IPS-18a (cell line): Measurements from ENCODE around the gene SEMA4D.

Experiments
- H3K27ac ChIP-seq: one replicate; pipeline ENCODE4 v1.5.1; 2013; ENCODE audit warnings: low read length
- H3K27me3 ChIP-seq: one replicate; pipeline ENCODE4 v1.6.1; 2013; ENCODE audit warnings: mild to moderate bottlenecking, low read length; ENCODE audit not compliant: control insufficient read depth, insufficient read depth
- H3K36me3 ChIP-seq: one replicate; pipeline ENCODE4 v1.6.1; 2013; ENCODE audit warnings: low read depth, low read length; ENCODE audit not compliant: control insufficient read depth
- H3K4me1 ChIP-seq: one replicate; pipeline ENCODE4 v1.6.1; 2013; ENCODE audit warnings: low read depth, low read length; ENCODE audit not compliant: control insufficient read depth
- H3K4me3 ChIP-seq: one replicate; pipeline ENCODE4 v1.5.1; 2013; ENCODE audit warnings: low read length
- H3K9ac ChIP-seq: one replicate; pipeline ENCODE4 v1.6.1; 2013; ENCODE audit warnings: mild to moderate bottlenecking, low read length, moderate library complexity
- H3K9me3 ChIP-seq: one replicate; pipeline ENCODE4 v1.6.1; 2013; ENCODE audit warnings: low read depth, low read length; ENCODE audit not compliant: control insufficient read depth

The SEMA4D gene

DNA sequence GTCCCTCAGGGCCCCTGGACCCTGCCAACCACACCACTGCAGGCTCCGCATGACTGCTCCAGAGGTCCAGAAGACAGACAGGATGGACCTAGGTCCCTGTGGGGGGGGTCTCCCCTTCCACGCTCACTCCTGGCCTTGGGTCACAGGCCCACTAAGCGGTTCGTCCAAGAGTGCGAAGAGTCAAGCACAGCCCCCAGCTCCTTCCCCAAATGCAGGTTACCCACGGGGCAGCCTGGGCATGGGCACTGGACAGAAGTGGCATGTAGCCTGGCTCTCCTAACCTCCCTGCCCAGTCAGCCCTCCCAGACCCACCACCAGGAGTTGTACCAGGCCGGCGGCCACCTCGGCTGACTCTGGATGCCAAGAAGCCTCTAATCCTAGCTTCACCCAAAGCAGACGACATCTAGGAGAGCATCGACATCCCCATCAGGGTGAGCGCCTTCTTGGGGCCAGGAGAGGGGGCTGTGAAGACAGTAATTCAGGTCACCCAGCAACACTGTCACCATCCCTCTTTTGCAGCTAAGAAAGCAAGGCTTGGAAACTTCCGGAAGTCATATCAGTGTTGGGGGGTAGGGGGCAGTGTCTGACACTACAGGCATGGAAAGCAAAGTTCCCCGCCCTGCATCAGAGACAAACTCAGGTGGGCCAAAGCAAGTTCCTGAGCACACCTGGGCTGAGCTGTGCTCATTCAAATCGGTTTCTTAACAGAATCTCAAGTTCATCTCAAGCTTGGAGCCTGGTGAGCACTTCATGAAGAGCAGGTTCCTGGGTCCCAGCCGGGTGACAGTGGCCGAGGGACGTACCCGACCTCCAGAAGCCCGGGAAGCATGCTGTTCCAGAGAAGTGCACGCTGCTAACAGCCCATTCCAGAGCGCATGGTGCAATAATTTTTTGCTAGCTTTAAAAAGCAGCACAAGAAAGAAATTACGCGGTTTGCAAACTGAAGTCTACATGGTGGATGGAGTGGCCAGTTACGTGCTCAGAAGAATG is 68.7 kb downstream of the SEMA4D start:
- peaks cover 15% of the 10 kb centered on the region for H3K4me1 ChIP-seq
- no peak overlapping the region for H3K27ac ChIP-seq
- no peak overlapping the region for H3K9ac ChIP-seq
- no peak overlapping the region for H3K4me3 ChIP-seq
- no peaks in the 10 kb centered on the region for H3K36me3 ChIP-seq
- H3K27me3 ChIP-seq = no peaks in the 10 kb centered on the region
- no peaks in the 10 kb centered on the region for H3K9me3 ChIP-seq

GRCh38 chr9:89428222-89428761 is 69.6 kb downstream of the SEMA4D start:
- no peaks in the 10 kb centered on the region for H3K9me3 ChIP-seq
- H3K27me3 ChIP-seq = no peaks in the 10 kb centered on the region
- H3K4me3 ChIP-seq = no peak overlapping the region
- H3K36me3 ChIP-seq = no peaks in the 10 kb centered on the region
- no peak overlapping the region for H3K9ac ChIP-seq
- H3K27ac ChIP-seq = no peak overlapping the region
- H3K4me1 ChIP-seq = peaks cover 10% of the 10 kb centered on the region

GRCh38 chr9:89427621-89428221 is 70.2 kb downstream of the SEMA4D start:
- no peak overlapping the region for H3K4me3 ChIP-seq
- no peak overlapping the region for H3K9ac ChIP-seq
- H3K9me3 ChIP-seq = no peaks in the 10 kb centered on the region
- H3K4me1 ChIP-seq = peaks cover 10% of the 10 kb centered on the region
- no peak overlapping the region for H3K27ac ChIP-seq
- no peaks in the 10 kb centered on the region for H3K36me3 ChIP-seq
- H3K27me3 ChIP-seq = no peaks in the 10 kb centered on the region

- peaks cover 10% of the 10 kb centered on the region for H3K4me1 ChIP-seq
- H3K27ac ChIP-seq = no peak overlapping the region
- no peak overlapping the region for H3K4me3 ChIP-seq
- H3K27me3 ChIP-seq = no peaks in the 10 kb centered on the region
- H3K9me3 ChIP-seq = no peaks in the 10 kb centered on the region
- H3K36me3 ChIP-seq = no peaks in the 10 kb centered on the region
- no peak overlapping the region for H3K9ac ChIP-seq
These were observed 71.4 kb downstream of the SEMA4D start for GRCh38 chr9:89426384-89426961.

- H3K9ac ChIP-seq = no peak overlapping the region
- peaks cover 10% of the 10 kb centered on the region for H3K4me1 ChIP-seq
- H3K27ac ChIP-seq = no peak overlapping the region
- no peaks in the 10 kb centered on the region for H3K36me3 ChIP-seq
- no peak overlapping the region for H3K4me3 ChIP-seq
- H3K27me3 ChIP-seq = no peaks in the 10 kb centered on the region
- no peaks in the 10 kb centered on the region for H3K9me3 ChIP-seq
These were observed 72.0 kb downstream of the SEMA4D start for GRCh38 chr9:89425921-89426383.

DNA sequence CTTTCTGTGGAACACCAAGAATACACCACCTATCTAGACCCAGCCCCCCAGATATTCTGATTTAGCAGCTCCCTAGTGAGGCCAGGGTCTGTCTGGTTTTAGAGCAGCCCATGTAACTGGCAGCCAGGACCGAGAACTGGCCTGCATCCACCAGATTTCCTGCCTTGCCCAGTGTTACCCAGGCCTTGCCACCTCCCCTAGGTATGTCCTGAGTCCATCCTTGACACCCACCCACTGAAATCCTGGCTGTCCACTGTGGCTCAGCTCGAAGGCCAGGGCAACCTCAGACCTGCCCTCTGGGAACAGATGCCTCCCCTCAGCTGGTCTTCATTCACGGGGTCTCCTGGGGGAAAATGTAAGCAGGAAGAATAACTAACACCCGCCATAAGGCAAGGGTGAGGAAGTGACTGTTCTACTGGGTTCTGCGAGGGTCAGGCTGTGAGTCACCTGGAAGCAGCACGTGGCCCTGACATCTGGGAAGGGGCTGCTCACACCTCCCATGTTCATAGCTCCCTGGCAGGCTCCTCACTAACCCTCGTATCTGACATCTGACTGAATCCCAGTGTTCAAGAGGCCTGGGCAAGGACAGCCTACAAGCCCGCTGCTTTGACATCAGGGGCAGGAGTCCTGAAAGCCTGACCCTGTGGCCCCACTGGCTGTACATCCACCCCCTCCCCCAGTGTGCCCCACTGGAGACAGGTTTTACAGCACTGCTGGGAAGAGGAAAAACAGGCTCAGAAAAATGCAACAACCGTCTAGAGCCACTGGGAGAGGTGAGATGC is 72.7 kb downstream of the SEMA4D start:
- Histone ChIP-seq H3K36me3 (no peaks in the 10 kb centered on the region), H3K4me3 (no peak overlapping the region), H3K9me3 (no peaks in the 10 kb centered on the region), H3K27me3 (no peaks in the 10 kb centered on the region), H3K9ac (no peak overlapping the region), H3K27ac (no peak overlapping the region), H3K4me1 (peaks cover 9% of the 10 kb centered on the region)

GRCh38 chr9:89422151-89422975 is 75.5 kb downstream of the SEMA4D start:
- H3K27me3 ChIP-seq = no peaks in the 10 kb centered on the region
- H3K4me3 ChIP-seq = no peak overlapping the region
- H3K4me1 ChIP-seq = no peaks in the 10 kb centered on the region
- H3K36me3 ChIP-seq = no peaks in the 10 kb centered on the region
- H3K27ac ChIP-seq = no peak overlapping the region
- no peaks in the 10 kb centered on the region for H3K9me3 ChIP-seq
- no peak overlapping the region for H3K9ac ChIP-seq

DNA sequence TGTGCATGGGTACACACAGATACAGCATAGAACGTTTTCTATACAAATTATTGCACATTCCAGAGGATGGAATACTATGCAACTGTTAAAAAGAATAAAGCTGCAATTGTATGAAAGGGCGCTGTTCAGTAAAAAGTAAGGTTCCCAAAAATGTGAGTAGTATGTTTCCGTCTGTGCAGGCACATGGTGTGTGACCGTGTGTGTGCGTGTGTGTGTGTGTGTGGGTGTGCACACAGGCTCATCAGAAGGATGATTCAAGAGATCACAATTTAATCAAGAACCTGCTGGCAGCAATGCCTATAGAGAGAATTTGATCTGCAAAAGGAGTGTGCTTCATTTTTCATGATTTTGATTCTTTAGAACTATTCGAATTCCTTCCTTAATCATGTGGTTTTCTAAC is 76.3 kb downstream of the SEMA4D start:
- Histone ChIP-seq H3K27me3 (no peaks in the 10 kb centered on the region), H3K27ac (no peak overlapping the region), H3K9me3 (no peaks in the 10 kb centered on the region), H3K36me3 (no peaks in the 10 kb centered on the region), H3K4me1 (no peaks in the 10 kb centered on the region), H3K4me3 (no peak overlapping the region), H3K9ac (no peak overlapping the region)

DNA sequence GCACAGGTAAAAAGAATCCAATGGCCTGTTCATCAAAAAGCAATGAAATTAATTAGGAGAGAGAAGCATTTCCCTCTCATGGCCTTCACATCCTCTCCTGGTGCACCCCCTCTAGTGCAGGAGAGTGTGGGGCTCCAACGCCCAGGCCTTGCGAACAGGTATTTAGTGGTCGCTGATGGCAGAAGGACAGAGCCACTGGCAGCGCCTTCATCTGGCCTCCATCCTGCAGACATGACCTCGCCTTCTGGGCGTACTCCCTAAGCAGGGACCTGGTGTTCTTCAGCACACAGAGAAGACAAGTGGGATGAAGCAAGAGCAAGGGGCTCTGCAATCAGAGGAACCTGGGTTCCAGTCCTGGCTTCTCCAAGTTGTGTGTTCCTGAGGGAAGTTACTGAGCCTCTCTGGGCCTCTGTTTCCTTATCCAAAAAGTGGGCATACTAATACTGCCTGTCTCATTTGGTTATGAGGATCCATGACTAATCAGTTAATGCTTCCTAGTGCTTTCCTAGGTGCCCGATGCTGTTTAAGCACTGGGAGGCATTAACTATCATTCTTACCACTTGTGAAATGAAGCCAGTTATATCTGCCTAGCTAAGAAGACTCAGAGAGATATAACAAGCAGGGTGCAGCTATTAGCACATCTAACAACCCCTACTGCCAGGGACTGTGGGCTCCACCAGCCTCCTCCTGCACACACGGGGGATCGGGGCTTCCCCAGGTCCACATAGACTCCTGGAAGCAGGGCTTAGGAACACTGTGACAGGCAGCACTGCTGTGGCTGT is 77.3 kb downstream of the SEMA4D start:
- Histone ChIP-seq H3K4me1 (no peaks in the 10 kb centered on the region), H3K36me3 (no peaks in the 10 kb centered on the region), H3K9me3 (no peaks in the 10 kb centered on the region), H3K27ac (no peak overlapping the region), H3K9ac (no peak overlapping the region), H3K27me3 (no peaks in the 10 kb centered on the region), H3K4me3 (no peak overlapping the region)

DNA sequence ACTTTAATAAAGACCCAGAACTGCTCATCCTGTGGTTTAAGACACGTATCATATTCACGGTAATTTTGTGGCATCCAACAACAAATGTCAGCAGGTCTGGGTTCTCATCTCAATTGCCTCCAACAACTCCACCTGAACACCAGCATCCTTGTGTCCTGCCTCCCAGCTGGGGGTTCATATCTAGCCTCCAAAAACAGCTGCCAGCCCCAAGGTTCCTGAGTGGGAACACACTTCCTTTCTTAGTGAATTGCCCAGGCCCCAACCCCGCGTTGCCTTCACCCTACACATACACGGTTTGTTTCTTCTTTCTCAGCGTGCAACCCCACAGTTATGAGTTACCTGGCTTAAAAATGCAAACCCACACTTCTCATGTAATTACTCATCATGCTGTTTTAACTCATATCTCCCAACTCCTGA is 77.9 kb downstream of the SEMA4D start:
- no peaks in the 10 kb centered on the region for H3K4me1 ChIP-seq
- no peaks in the 10 kb centered on the region for H3K9me3 ChIP-seq
- no peak overlapping the region for H3K9ac ChIP-seq
- H3K27ac ChIP-seq = no peak overlapping the region
- no peak overlapping the region for H3K4me3 ChIP-seq
- no peaks in the 10 kb centered on the region for H3K36me3 ChIP-seq
- H3K27me3 ChIP-seq = no peaks in the 10 kb centered on the region
